Stimulated activated memory B cell treated with anti-CD40 and anti-IgM and Interleukin-4, amounts not matched to agents 10 μg/mL and 1 μg/mL and 100 μg/mL, for 72 hours (primary cell): Measurements from ENCODE around the gene TMEM232.

Experiments
- ATAC-seq: fragments of 150-1000 bp; cut with Tn5 transposase; 2 replicates; pipeline ENCODE4 v1.10.0; 2021
- H3K27ac Mint-ChIP-seq: one replicate; pipeline ENCODE4 v1.8.0; 2022; ENCODE audit warnings: mild to moderate bottlenecking, mixed read lengths
- H3K27me3 Mint-ChIP-seq: one replicate; pipeline ENCODE4 v1.8.0; 2022; ENCODE audit warnings: mixed read lengths
- H3K36me3 Mint-ChIP-seq: one replicate; pipeline ENCODE4 v1.8.0; 2022; ENCODE audit warnings: mixed read lengths
- H3K4me1 Mint-ChIP-seq: one replicate; pipeline ENCODE4 v1.8.0; 2022; ENCODE audit warnings: mixed read lengths
- H3K4me3 Mint-ChIP-seq: one replicate; pipeline ENCODE4 v1.8.0; 2022; ENCODE audit warnings: mild to moderate bottlenecking, moderate library complexity, mixed read lengths
- H3K9me3 Mint-ChIP-seq: one replicate; pipeline ENCODE4 v1.8.0; 2022; ENCODE audit warnings: mixed read lengths

Gene TMEM232

DNA sequence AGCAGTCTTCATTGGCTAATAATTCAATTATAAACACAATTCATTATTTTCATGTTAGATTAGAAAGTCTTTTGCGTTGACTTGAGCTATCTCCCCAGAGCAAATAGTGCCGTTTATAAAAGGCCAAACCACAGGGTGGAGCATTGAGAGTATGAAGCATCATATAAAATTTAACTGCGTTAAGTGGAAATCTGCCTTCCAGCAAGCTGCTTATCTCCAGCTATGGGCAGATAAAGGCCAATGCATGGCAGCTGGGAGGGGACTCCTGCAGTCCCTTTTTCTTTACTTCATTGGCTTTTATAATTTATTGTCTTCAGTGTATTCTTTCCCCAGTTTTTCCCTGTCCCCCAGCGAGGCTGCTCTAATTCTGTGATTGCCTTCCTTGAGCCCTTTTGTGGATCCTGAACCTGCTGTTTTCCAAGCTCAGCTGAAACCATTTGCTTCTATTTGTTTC is 113.7 kb downstream of the TMEM232 start:
- no peaks in the 10 kb centered on the region for H3K9me3 Mint-ChIP-seq
- no peaks in the 10 kb centered on the region for H3K27me3 Mint-ChIP-seq
- no peaks in the 10 kb centered on the region for H3K4me1 Mint-ChIP-seq
- H3K27ac Mint-ChIP-seq, result no peak overlapping the region
- no peaks in the 10 kb centered on the region for H3K36me3 Mint-ChIP-seq
- ATAC-seq, result no peak
- H3K4me3 Mint-ChIP-seq, result no peak overlapping the region

DNA sequence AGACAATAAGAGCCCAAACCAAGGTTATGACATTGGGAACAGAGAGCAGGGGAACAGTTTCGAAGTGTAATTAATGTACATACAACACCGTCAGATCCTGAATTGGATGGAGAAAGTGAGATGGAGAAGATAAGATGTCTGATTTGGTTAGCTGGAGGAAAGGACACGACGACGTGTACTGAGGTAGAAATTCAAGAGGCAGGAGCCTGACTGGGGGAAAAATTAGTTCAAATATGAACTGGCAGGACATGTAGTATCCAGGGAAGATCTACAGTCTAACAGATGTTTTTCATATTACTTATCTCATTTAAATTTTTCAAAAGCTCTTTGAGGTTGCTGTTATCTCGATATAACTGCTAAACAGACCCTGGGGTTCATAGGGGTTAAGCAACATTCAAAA is 114.7 kb downstream of the TMEM232 start:
- H3K36me3 Mint-ChIP-seq, result no peaks in the 10 kb centered on the region
- no peaks in the 10 kb centered on the region for H3K27me3 Mint-ChIP-seq
- H3K9me3 Mint-ChIP-seq, result no peaks in the 10 kb centered on the region
- H3K4me3 Mint-ChIP-seq, result no peak overlapping the region
- no peaks in the 10 kb centered on the region for H3K4me1 Mint-ChIP-seq
- no peak for ATAC-seq
- H3K27ac Mint-ChIP-seq, result no peak overlapping the region

DNA sequence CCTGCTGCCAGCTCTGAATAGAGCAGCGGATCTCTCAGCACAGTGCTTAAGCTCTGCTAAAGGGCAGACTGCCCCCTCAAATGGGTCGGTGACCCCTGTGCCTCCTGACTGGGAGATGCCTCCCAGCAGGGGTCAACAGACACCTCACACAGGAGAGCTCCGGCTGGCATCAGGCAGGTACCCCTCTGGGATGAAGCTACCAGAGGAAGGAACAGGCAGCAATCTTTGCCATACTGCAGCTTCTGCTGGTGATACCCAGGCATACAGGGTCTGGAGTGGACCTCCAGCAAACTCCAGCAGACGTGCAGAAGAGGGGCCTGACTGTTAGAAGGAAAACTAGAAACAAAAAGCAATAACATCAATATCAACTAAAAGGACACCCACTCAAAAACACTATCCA is 131.6 kb downstream of the TMEM232 start:
- no peak for ATAC-seq
- Mint-ChIP-seq H3K9me3 (peaks cover 10% of the 10 kb centered on the region), H3K4me3 (no peak overlapping the region), H3K4me1 (no peaks in the 10 kb centered on the region), H3K27ac (no peak overlapping the region), H3K36me3 (no peaks in the 10 kb centered on the region), H3K27me3 (no peaks in the 10 kb centered on the region)

DNA sequence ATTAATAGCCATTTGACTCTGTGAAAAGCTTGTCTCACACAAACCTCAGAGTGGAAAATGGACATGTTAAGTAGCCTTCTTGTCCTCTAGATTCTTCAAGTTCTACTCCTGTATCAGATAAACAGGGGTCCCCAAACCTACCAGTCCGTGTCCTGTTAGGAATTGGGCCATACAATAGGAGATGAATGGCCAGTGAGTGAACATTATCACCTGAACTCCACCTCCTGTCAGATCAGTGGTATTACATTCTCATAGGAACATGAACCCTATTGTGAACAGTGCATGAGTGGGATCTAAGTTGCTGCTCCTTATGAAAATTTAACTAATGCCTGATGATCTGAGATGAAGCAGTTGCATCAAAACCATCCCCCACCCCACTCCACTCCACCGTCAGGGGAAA is 136.3 kb downstream of the TMEM232 start:
- H3K4me3 Mint-ChIP-seq, result no peak overlapping the region
- H3K27ac Mint-ChIP-seq, result no peak overlapping the region
- no peaks in the 10 kb centered on the region for H3K4me1 Mint-ChIP-seq
- H3K9me3 Mint-ChIP-seq, result no peaks in the 10 kb centered on the region
- no peaks in the 10 kb centered on the region for H3K36me3 Mint-ChIP-seq
- no peaks in the 10 kb centered on the region for H3K27me3 Mint-ChIP-seq
- ATAC-seq, result peak; percentile 43

DNA sequence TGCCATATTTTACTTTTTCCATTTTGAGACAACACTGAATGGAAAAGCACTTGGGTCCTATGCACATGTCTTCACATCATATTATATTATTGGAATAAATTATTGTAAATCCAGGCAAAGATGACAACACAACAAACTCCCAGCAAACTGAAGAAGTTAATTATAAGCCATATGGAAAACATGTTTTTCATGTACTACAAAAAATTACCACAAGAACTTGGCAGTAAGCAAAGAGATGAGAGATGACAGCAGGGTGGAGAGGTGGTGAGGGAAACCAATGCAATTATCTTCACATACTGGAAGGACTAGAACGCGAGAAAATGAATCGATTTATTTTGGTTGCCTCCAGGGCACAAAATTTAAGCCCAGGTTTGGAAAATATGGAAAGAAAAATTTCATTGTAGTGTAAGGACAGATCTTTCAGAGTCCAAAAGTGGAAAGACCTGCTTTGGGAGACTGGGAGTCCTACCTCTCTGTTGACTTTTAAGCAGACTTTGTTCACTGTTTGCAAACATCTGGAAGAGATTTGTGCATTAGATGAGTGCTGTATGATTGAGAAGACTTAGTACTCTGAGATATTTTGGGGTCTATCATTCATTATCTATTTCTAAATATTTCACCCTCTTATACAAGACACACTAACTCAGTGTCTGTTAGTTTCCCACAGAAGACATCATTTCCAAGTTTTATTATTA is 138.0 kb downstream of the TMEM232 start:
- no peak overlapping the region for H3K4me3 Mint-ChIP-seq
- ATAC-seq, result no peak
- no peak overlapping the region for H3K27ac Mint-ChIP-seq
- H3K9me3 Mint-ChIP-seq, result no peaks in the 10 kb centered on the region
- H3K4me1 Mint-ChIP-seq, result no peaks in the 10 kb centered on the region
- no peaks in the 10 kb centered on the region for H3K27me3 Mint-ChIP-seq
- no peaks in the 10 kb centered on the region for H3K36me3 Mint-ChIP-seq

DNA sequence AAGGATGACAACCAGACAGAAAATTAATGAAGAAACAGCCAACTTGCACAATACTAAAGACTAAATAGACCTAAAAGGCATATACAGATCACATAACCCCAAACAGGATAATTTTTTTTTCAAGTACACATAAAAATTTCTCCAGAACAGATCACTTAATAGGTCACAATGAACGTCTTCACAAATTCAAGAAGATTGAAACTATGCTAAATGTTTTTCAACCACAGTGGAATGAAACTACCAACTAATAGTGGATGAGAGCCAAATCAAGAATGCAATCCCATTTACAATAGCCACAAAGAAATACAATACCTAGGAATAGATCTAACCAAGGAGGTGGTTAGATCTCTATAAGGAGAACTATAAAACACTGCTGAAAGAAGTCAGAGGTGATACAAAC is 145.8 kb downstream of the TMEM232 start:
- no peaks in the 10 kb centered on the region for H3K36me3 Mint-ChIP-seq
- no peak for ATAC-seq
- peaks cover 5% of the 10 kb centered on the region for H3K9me3 Mint-ChIP-seq
- H3K4me1 Mint-ChIP-seq, result no peaks in the 10 kb centered on the region
- H3K27me3 Mint-ChIP-seq, result no peaks in the 10 kb centered on the region
- no peak overlapping the region for H3K27ac Mint-ChIP-seq
- no peak overlapping the region for H3K4me3 Mint-ChIP-seq

DNA sequence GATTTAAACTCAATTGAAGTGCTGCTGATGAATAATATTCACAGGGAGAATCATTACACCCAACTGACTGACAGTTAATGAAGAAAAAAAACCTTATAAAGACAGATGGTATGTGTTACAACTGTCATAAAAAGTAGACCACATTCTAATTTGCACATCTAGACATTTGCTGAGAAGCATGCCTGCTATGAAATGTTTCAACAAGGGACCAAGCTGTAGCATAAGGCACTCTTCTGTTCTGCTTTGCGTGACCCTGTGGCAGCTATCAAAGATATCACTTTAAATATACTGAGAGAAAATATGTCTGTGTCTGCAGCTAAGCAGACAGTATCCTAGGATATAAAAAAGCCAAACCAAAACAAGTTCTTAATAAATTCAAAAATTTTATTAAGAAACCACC is 153.7 kb downstream of the TMEM232 start:
- no peak for ATAC-seq
- Mint-ChIP-seq H3K4me3 (no peak overlapping the region), H3K9me3 (no peaks in the 10 kb centered on the region), H3K27ac (no peak overlapping the region), H3K4me1 (no peaks in the 10 kb centered on the region), H3K27me3 (no peaks in the 10 kb centered on the region), H3K36me3 (peaks cover 2% of the 10 kb centered on the region)

DNA sequence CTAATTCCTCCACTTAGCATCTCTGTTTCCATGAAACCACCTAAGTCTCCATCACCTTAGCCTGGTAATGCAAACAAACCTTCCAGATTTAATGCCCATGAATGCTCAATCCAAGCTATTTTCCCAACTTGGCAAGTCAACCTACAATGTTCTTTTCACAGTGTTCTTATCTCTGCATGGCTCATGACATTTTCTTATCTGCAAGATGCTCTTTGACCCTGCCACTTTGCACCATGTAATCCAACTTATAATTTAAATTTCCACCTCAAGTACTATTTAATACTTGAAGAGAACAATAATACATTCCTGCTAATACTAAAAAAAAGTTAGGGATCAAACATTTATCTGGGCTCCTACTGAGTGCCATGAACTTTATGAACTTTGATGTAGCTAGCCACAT is 164.3 kb downstream of the TMEM232 start:
- Mint-ChIP-seq H3K4me1 (no peaks in the 10 kb centered on the region), H3K36me3 (no peaks in the 10 kb centered on the region), H3K27ac (no peak overlapping the region), H3K4me3 (no peak overlapping the region), H3K9me3 (peaks cover 4% of the 10 kb centered on the region), H3K27me3 (no peaks in the 10 kb centered on the region)
- no peak for ATAC-seq

DNA sequence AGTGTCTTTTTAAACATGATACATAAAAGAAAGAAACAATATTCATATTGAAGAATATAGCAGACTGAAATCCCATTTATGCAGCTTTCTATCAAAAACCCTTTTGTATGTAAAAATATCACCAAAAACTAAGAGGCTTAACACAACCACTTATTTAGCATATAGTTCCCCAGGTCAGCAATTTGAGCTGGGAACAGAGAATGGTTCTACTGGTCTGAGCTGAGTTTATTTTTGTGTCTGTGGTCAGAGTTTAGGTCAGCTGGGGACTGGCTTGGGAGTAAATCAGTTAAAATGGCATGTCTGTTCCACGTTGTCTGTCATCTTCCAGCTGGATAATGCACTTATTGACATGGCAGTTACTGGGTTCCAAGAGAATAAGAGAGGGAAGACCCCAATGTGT is 165.0 kb downstream of the TMEM232 start:
- H3K36me3 Mint-ChIP-seq, result no peaks in the 10 kb centered on the region
- H3K27ac Mint-ChIP-seq, result no peak overlapping the region
- H3K9me3 Mint-ChIP-seq, result peaks cover 2% of the 10 kb centered on the region
- H3K4me1 Mint-ChIP-seq, result no peaks in the 10 kb centered on the region
- ATAC-seq, result no peak
- no peak overlapping the region for H3K4me3 Mint-ChIP-seq
- H3K27me3 Mint-ChIP-seq, result no peaks in the 10 kb centered on the region

DNA sequence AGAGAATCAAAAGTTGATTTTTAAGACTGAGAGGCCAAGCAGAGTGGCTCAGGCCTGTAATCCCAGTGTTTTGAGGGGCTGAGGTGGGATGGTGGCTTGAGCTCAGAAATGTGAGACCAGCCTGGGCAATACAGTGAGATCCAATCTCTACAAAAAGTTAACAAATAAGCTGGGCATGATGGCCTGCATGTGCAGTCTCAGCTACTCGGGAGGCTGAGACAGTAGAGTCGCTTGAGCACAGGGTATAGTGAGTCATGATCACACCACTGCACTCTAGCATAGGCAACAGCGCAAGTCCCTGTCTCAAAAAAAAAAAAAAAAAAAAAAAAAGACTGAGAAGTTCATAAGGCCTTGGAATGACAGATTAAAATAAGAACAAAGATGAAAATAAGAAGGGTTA is 177.2 kb downstream of the TMEM232 start:
- Mint-ChIP-seq H3K27me3 (no peaks in the 10 kb centered on the region), H3K27ac (no peak overlapping the region), H3K4me1 (no peaks in the 10 kb centered on the region), H3K9me3 (peaks cover 5% of the 10 kb centered on the region), H3K36me3 (no peaks in the 10 kb centered on the region), H3K4me3 (no peak overlapping the region)
- no peak for ATAC-seq

DNA sequence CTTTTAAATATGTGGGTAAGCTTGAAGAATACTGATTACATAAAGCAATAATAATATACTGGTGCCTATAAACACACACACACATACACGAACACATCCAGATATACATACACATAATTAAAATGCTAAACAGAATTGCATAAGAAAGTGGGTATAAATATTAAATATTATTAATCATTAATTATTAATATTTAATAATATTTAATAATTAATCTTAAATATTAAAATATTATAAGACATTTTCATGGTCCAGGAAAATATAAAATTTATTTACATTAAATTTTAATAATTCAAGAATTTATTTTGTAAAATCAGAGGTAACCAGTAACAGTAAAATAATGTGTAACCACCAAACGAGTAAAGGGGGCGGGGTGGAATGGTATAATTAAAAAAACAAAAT is 178.3 kb downstream of the TMEM232 start:
- ATAC-seq, result no peak
- Mint-ChIP-seq H3K27me3 (no peaks in the 10 kb centered on the region), H3K4me3 (no peak overlapping the region), H3K27ac (no peak overlapping the region), H3K9me3 (peaks cover 5% of the 10 kb centered on the region), H3K36me3 (no peaks in the 10 kb centered on the region), H3K4me1 (no peaks in the 10 kb centered on the region)

DNA sequence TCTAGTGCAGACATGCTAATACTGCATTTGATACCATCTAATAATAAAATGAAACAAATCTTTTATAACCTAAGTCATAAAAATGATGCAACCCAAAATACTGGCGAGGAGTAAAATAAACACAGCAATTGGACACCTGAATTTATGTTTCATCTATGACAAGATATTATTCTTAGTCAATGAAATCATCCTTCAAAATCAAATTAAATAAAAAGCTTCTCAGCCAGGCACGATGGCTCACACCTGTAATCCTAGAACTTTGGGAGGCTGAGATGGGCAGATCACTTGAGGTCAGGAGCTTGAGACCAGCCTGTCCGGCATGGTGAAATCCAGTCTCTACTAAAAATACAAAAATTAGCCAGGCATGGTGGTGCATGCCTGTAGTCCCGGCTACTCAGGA is 179.0 kb downstream of the TMEM232 start:
- Mint-ChIP-seq H3K4me3 (no peak overlapping the region), H3K9me3 (peaks cover 5% of the 10 kb centered on the region), H3K36me3 (no peaks in the 10 kb centered on the region), H3K4me1 (no peaks in the 10 kb centered on the region), H3K27me3 (no peaks in the 10 kb centered on the region), H3K27ac (no peak overlapping the region)
- ATAC-seq, result no peak

DNA sequence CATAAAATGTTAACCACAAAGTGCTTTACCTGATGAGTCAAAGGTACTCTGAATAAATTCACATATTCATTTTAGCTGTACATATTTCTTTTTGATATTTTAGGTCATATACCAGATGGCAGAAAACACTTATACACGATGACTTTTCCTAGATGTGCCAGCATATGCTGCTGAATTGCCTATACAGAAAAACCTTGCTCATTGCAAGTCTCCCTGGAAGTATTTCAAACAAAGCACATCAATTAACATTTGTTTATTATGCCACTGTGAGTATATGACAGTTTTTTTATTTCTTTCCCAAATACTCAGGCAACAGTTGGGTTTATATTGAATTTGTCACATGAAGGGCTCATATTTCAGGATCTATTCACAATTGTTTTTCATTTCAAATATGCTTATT is 180.8 kb downstream of the TMEM232 start:
- Mint-ChIP-seq H3K27ac (no peak overlapping the region), H3K4me1 (no peaks in the 10 kb centered on the region), H3K4me3 (no peak overlapping the region)

DNA sequence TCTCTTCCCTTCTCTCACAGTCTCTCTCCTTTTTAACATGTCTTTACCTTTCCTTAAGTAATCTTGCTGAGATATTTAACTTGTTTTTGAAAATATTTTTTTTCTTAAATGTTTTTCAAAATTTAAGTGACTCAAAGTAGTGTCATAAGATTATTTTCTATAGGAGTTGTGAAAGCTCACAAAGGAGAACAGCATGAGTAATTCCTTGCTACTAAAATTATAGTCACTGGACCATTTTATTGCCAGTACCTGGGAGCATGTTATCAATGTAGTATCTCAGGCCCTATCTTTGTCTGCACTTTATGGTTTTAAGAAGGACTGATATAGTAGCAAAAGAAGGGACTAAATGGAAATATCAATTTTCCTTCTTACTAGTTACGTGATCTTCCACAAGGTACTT is 181.9 kb downstream of the TMEM232 start:
- Mint-ChIP-seq H3K4me1 (no peaks in the 10 kb centered on the region), H3K36me3 (no peaks in the 10 kb centered on the region), H3K27me3 (no peaks in the 10 kb centered on the region), H3K9me3 (no peaks in the 10 kb centered on the region), H3K4me3 (no peak overlapping the region), H3K27ac (no peak overlapping the region)
- no peak for ATAC-seq

More for the DNA sequence above, 180.8 kb downstream of the TMEM232 start:
- Mint-ChIP-seq H3K27me3 (no peaks in the 10 kb centered on the region), H3K36me3 (no peaks in the 10 kb centered on the region), H3K9me3 (no peaks in the 10 kb centered on the region)
- no peak for ATAC-seq

DNA sequence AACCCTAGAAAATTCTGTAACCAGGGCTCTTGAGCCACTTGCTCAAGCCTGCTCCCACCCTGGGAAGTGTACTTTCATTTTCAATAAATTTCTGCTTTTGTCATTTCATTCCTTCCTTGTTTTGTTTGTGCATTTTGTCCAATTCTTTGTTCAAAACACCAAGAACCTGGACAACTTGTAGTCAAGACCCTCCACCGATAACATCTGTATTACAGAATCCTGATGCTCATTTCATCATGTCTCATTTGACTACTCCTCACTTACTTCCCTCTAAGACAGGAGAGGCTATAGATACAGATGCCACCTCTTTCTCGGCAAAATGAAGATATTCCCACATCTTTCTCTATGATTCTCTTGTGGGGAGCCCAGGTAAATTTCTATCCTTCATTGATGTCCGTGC is 183.5 kb downstream of the TMEM232 start:
- Mint-ChIP-seq H3K4me3 (no peak overlapping the region), H3K27ac (no peak overlapping the region), H3K9me3 (no peaks in the 10 kb centered on the region), H3K36me3 (no peaks in the 10 kb centered on the region), H3K27me3 (no peaks in the 10 kb centered on the region), H3K4me1 (no peaks in the 10 kb centered on the region)
- no peak for ATAC-seq

DNA sequence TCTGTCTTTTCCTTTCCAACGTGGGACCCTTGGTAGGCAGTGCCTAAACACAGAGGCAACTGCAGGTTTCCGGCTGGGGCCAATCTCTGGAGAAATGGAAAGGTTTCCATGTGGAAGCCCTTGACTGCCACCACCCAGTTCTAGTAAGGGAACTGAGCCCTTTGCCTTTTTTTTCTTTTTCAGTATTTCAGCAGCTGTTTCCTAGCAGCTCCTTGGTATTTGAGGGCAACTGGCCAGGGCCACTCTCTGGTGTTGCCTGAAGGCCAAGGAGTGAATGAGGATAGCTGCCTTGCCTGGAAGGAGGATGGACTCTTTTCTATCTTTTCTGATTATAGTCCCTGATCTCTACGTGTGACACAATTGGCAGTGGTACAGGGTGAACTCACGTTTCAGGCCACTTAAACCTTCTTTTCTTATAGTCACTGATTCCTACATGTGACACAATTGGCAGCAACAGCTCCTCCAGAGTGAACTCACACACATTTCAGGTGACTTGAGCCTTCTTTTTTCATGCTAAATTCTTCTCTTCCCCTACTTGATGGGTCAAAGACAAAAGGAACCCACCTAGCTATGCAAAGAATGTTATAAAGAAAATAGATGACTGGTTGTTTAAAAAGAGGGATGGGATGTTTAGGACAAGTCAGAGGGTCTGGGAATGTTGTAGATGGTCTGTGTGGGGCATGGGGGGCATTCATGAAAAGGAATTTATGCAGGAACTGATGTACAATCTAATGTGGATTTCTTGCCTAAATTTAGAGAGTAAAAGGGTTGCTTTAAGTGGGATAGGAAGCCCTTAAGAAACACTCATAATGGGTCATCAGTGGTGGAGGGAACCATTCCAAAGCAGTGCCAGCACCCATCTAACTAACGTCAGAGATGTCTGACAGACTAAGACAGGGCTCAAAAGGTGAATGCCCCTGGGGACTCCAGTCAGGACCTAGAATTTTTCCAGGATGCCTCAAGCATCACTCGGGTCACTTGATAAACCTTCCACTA is 190.1 kb downstream of the TMEM232 start:
- H3K4me1 Mint-ChIP-seq, result no peaks in the 10 kb centered on the region
- H3K36me3 Mint-ChIP-seq, result no peaks in the 10 kb centered on the region
- ATAC-seq, result no peak
- H3K27me3 Mint-ChIP-seq, result no peaks in the 10 kb centered on the region
- H3K9me3 Mint-ChIP-seq, result no peaks in the 10 kb centered on the region
- H3K4me3 Mint-ChIP-seq, result no peak overlapping the region
- H3K27ac Mint-ChIP-seq, result no peak overlapping the region
